ENCODE measurements around the gene SLC9A8. TPM values are rescaled to one million over a fixed set of nuclear protein-coding genes. Genes with fewer than 3 reads are reported as not detected.

Gene SLC9A8
- total RNA-seq, 1 donor from 2014 or later = 6.2 TPM

DNA sequence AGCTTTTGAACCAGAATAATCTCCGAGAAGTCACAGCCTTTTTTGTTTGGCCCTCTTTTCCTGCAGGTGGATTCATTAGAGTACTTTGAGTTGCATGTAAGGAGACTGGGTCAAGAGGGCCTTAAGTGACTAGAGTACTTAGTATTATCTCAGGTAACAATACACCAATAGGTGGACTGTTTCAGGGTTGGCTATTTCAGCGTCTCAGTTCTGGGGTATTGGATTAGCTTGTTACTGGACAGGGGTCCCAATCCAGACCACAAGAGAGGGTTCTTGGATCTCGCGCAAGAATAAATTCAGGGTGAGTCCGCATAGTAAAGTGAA is 47.3 kb upstream of the SLC9A8 start:
- no peak overlapping the region for H3K9ac ChIP-seq (ENCODE audit: low read length)
- H3K4me2 ChIP-seq (ENCODE audit: low read length) = no peak overlapping the region
- H3K4me1 ChIP-seq (ENCODE audit: insufficient read depth, low read length) = peaks cover 9% of the 10 kb centered on the region
- H3K27ac ChIP-seq (ENCODE audit: low read depth, low read length) = no peak overlapping the region
- FAIRE-seq (no peak), DNase-seq (ENCODE audit: low read depth) (no peak)
- H3K9me3 ChIP-seq (ENCODE audit: insufficient read depth, low read depth, low read length) = no peaks in the 10 kb centered on the region
- no peak overlapping the region for H3K4me3 Mint-ChIP-seq (ENCODE audit: unreplicated experiment)
- no peaks in the 10 kb centered on the region for H3K36me3 ChIP-seq (ENCODE audit: insufficient read depth, low read length)
- H4K20me1 ChIP-seq (ENCODE audit: insufficient read depth, low read length) = no peaks in the 10 kb centered on the region
- H2AFZ ChIP-seq (ENCODE audit: low read depth, low read length) = no peak overlapping the region
- TF ChIP-seq EZH2 (IDR thresholded peaks at IDR 0.05; ENCODE audit: insufficient read depth, low read length) = no peak
- TF ChIP-seq, protein P1, sequence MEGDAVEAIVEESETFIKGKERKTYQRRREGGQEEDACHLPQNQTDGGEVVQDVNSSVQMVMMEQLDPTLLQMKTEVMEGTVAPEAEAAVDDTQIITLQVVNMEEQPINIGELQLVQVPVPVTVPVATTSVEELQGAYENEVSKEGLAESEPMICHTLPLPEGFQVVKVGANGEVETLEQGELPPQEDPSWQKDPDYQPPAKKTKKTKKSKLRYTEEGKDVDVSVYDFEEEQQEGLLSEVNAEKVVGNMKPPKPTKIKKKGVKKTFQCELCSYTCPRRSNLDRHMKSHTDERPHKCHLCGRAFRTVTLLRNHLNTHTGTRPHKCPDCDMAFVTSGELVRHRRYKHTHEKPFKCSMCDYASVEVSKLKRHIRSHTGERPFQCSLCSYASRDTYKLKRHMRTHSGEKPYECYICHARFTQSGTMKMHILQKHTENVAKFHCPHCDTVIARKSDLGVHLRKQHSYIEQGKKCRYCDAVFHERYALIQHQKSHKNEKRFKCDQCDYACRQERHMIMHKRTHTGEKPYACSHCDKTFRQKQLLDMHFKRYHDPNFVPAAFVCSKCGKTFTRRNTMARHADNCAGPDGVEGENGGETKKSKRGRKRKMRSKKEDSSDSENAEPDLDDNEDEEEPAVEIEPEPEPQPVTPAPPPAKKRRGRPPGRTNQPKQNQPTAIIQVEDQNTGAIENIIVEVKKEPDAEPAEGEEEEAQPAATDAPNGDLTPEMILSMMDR (IDR thresholded peaks at IDR 0.05; ENCODE audit: insufficient read depth, low read depth, low read length) = no peak
- peaks cover 12% of the 10 kb centered on the region for H3K4me1 Mint-ChIP-seq (ENCODE audit: low read depth, unreplicated experiment)
- no peaks in the 10 kb centered on the region for H3K36me3 Mint-ChIP-seq (ENCODE audit: low read depth, unreplicated experiment)
- H3K79me2 ChIP-seq (ENCODE audit: insufficient read depth, low read length) = no peaks in the 10 kb centered on the region
- H3K27me3 ChIP-seq (ENCODE audit: insufficient read depth, low read length) = no peaks in the 10 kb centered on the region
- peaks cover 6% of the 10 kb centered on the region for H3K9me3 Mint-ChIP-seq (ENCODE audit: unreplicated experiment)
- H3K27me3 Mint-ChIP-seq (ENCODE audit: low read depth, unreplicated experiment) = peaks cover 9% of the 10 kb centered on the region
- H3K4me3 ChIP-seq (ENCODE audit: insufficient read depth, low read depth, low read length) = no peak overlapping the region
- H3K27ac Mint-ChIP-seq (ENCODE audit: unreplicated experiment) = no peak overlapping the region

DNA sequence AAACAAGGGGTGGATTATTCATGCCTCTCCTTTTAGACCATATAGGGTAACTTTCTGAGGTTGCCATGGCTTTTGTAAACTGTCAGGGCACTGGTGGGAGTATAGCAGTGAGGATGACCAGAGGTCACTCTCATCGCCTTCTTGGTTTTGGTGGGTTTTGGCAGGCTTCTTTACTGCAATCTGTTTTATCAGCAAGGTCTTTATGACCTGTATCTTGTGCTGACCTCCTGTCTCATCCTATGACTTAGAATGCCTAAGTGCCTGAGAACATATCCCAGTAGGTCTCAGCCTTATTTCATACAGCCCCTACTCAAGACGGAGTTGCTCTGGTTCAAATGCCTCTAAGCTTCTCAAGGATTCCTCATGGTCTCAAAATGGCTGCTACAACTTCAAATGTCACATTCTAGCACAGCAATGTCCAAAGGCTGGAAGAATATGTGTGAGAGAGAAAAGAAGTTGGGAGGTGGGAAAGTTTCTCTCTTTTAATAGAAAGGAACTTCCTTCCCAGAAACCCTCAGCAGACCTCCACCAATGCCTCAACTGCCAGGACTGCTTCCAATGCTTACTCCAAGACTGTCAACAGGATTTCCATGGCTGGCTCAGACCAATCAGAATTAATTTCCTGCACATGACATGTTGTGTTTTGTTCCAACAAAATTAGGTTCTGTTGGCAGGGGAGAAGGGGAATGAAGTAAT is 46.6 kb upstream of the SLC9A8 start:
- H3K9me3 ChIP-seq (ENCODE audit: insufficient read depth, low read depth, low read length) = no peaks in the 10 kb centered on the region
- H3K4me1 Mint-ChIP-seq (ENCODE audit: low read depth, unreplicated experiment) = peaks cover 12% of the 10 kb centered on the region
- H3K36me3 ChIP-seq (ENCODE audit: insufficient read depth, low read length) = no peaks in the 10 kb centered on the region
- H3K27ac Mint-ChIP-seq (ENCODE audit: unreplicated experiment) = no peak overlapping the region
- no peak overlapping the region for H3K27ac ChIP-seq (ENCODE audit: low read depth, low read length)
- H3K4me3 ChIP-seq (ENCODE audit: insufficient read depth, low read depth, low read length) = no peak overlapping the region
- no peak overlapping the region for H3K9ac ChIP-seq (ENCODE audit: low read length)
- peaks cover 6% of the 10 kb centered on the region for H3K9me3 Mint-ChIP-seq (ENCODE audit: unreplicated experiment)
- H3K36me3 Mint-ChIP-seq (ENCODE audit: low read depth, unreplicated experiment) = no peaks in the 10 kb centered on the region
- TF ChIP-seq, protein P1 (IDR thresholded peaks at IDR 0.05; ENCODE audit: insufficient read depth, low read depth, low read length) = no peak
- no peak for TF ChIP-seq EZH2 (IDR thresholded peaks at IDR 0.05; ENCODE audit: insufficient read depth, low read length)
- no peak for DNase-seq (ENCODE audit: low read depth)
- no peak overlapping the region for H2AFZ ChIP-seq (ENCODE audit: low read depth, low read length)
- H3K27me3 ChIP-seq (ENCODE audit: insufficient read depth, low read length) = no peaks in the 10 kb centered on the region
- FAIRE-seq = no peak
- no peaks in the 10 kb centered on the region for H4K20me1 ChIP-seq (ENCODE audit: insufficient read depth, low read length)
- peaks cover 6% of the 10 kb centered on the region for H3K27me3 Mint-ChIP-seq (ENCODE audit: low read depth, unreplicated experiment)
- no peak overlapping the region for H3K4me2 ChIP-seq (ENCODE audit: low read length)
- H3K4me3 Mint-ChIP-seq (ENCODE audit: unreplicated experiment) = no peak overlapping the region
- H3K79me2 ChIP-seq (ENCODE audit: insufficient read depth, low read length) = no peaks in the 10 kb centered on the region
- peaks cover 9% of the 10 kb centered on the region for H3K4me1 ChIP-seq (ENCODE audit: insufficient read depth, low read length)

DNA sequence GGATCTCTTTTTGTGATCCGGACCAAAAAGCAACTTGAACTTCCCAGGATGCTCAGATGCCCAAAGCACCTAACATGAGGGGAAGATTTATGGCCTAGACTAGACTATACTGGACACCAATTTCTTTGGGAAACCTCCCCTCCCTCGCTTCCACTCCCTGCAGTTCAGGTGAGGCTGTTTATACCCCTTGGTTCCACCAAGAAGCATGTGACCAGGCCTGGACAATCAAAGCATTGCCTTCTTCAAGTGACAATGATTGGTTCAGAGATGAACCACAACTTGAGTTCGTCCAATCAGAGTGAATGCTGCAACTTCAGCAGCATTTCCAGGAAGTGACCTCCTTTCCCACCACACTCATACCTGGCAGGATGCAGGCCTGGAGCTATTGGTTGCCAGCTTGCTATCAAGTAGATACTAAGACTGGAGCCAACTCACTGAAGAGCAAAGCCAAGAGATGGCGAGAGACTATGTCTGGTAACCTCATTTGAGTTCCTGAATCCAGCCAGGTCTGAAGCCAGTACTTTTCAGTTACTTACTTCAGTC is 45.6 kb upstream of the SLC9A8 start:
- Mint-ChIP-seq H3K27ac (ENCODE audit: unreplicated experiment) (no peak overlapping the region), H3K27me3 (ENCODE audit: low read depth, unreplicated experiment) (peaks cover 6% of the 10 kb centered on the region), H3K4me1 (ENCODE audit: low read depth, unreplicated experiment) (peaks cover 12% of the 10 kb centered on the region), H3K4me3 (ENCODE audit: unreplicated experiment) (no peak overlapping the region), H3K36me3 (ENCODE audit: low read depth, unreplicated experiment) (no peaks in the 10 kb centered on the region), H3K9me3 (ENCODE audit: unreplicated experiment) (peaks cover 6% of the 10 kb centered on the region)
- H3K4me1 ChIP-seq (ENCODE audit: insufficient read depth, low read length) = peaks cover 10% of the 10 kb centered on the region
- no peaks in the 10 kb centered on the region for H4K20me1 ChIP-seq (ENCODE audit: insufficient read depth, low read length)
- H2AFZ ChIP-seq (ENCODE audit: low read depth, low read length) = no peak overlapping the region
- no peak for FAIRE-seq
- H3K27me3 ChIP-seq (ENCODE audit: insufficient read depth, low read length) = no peaks in the 10 kb centered on the region
- no peak overlapping the region for H3K4me2 ChIP-seq (ENCODE audit: low read length)
- no peak overlapping the region for H3K4me3 ChIP-seq (ENCODE audit: insufficient read depth, low read depth, low read length)
- H3K79me2 ChIP-seq (ENCODE audit: insufficient read depth, low read length) = no peaks in the 10 kb centered on the region
- no peaks in the 10 kb centered on the region for H3K36me3 ChIP-seq (ENCODE audit: insufficient read depth, low read length)
- no peak overlapping the region for H3K9ac ChIP-seq (ENCODE audit: low read length)
- no peak for TF ChIP-seq EZH2 (IDR thresholded peaks at IDR 0.05; ENCODE audit: insufficient read depth, low read length)
- TF ChIP-seq, protein P1 (IDR thresholded peaks at IDR 0.05; ENCODE audit: insufficient read depth, low read depth, low read length) = no peak
- DNase-seq (ENCODE audit: low read depth) = no peak
- no peak overlapping the region for H3K27ac ChIP-seq (ENCODE audit: low read depth, low read length)
- H3K9me3 ChIP-seq (ENCODE audit: insufficient read depth, low read depth, low read length) = no peaks in the 10 kb centered on the region

Data from astrocyte (in vitro differentiated cells and primary cell).